H9 (cell line): Measurements from ENCODE around the gene VWC2. TPM values are rescaled to one million over a fixed set of nuclear protein-coding genes. Genes with fewer than 3 reads are reported as not detected.

ENCODE experiments used
- DNase-seq: peaks from one replicate; pipeline ENCODE4 v3.0.0-alpha.2; 2017
- H2AFZ ChIP-seq: one replicate; pipeline ENCODE4 v1.6.1; 2013; ENCODE audit warnings: mild to moderate bottlenecking, low read length, control low read depth, moderate library complexity
- H2AK5ac ChIP-seq: 2 replicates; pipeline ENCODE4 v1.6.1; 2013; ENCODE audit warnings: low read length, control low read depth, mixed read lengths; ENCODE audit not compliant: insufficient read length
- H2BK120ac ChIP-seq: one replicate; pipeline ENCODE4 v1.6.1; 2013; ENCODE audit warnings: low read depth, mild to moderate bottlenecking, low read length, control low read depth, inconsistent platforms; ENCODE audit not compliant: poor library complexity, severe bottlenecking
- H2BK12ac ChIP-seq: 2 replicates; pipeline ENCODE4 v1.6.1; 2013; ENCODE audit warnings: low read length, control low read depth, mixed read lengths, low read depth; ENCODE audit not compliant: insufficient read length
- H2BK15ac ChIP-seq: 2 replicates; pipeline ENCODE4 v1.6.1; 2013; ENCODE audit warnings: low read depth, low read length, control low read depth
- H2BK20ac ChIP-seq: one replicate; pipeline ENCODE4 v1.6.1; 2013; ENCODE audit warnings: low read depth, mild to moderate bottlenecking, low read length, control low read depth, inconsistent platforms; ENCODE audit not compliant: poor library complexity, severe bottlenecking
- H2BK5ac ChIP-seq: 2 replicates; pipeline ENCODE4 v1.6.1; 2013; ENCODE audit warnings: low read length, control low read depth, mixed read lengths; ENCODE audit not compliant: insufficient read length
- H3K14ac ChIP-seq: 2 replicates; pipeline ENCODE4 v1.6.1; 2013; ENCODE audit warnings: low read length, control low read depth; ENCODE audit not compliant: insufficient read depth
- H3K18ac ChIP-seq: 2 replicates; pipeline ENCODE4 v1.6.1; 2013; ENCODE audit warnings: low read depth, mild to moderate bottlenecking, mixed read lengths, low read length, control low read depth; ENCODE audit not compliant: insufficient read length
- H3K23ac ChIP-seq: 2 replicates; pipeline ENCODE4 v1.6.1; 2013; ENCODE audit warnings: low read length, control low read depth, mixed read lengths, low read depth; ENCODE audit not compliant: insufficient read length
- H3K23me2 ChIP-seq: 2 replicates; pipeline ENCODE4 v1.6.1; 2013; ENCODE audit warnings: low read depth, mild to moderate bottlenecking, mixed read lengths, low read length, control low read depth; ENCODE audit not compliant: insufficient read length, poor library complexity, severe bottlenecking
- H3K27ac ChIP-seq: 2 replicates; pipeline ENCODE4 v1.5.1; 2013; ENCODE audit warnings: low read length, control low read depth, mixed read lengths, low read depth; ENCODE audit not compliant: insufficient read length
- H3K27me3 ChIP-seq: 2 replicates; pipeline ENCODE4 v1.6.1; 2013; ENCODE audit warnings: low read length, control low read depth, inconsistent platforms; ENCODE audit not compliant: insufficient read depth
- H3K4ac ChIP-seq: 2 replicates; pipeline ENCODE4 v1.6.1; 2013; ENCODE audit warnings: low read depth, mild to moderate bottlenecking, control low read depth, inconsistent platforms, low read length, moderate library complexity
- H3K4me1 ChIP-seq: 2 replicates; pipeline ENCODE4 v1.6.1; 2013; ENCODE audit warnings: low read length, control low read depth, inconsistent platforms; ENCODE audit not compliant: insufficient read depth
- H3K4me2 ChIP-seq: 2 replicates; pipeline ENCODE4 v1.6.1; 2013; ENCODE audit warnings: low read length, control low read depth, mixed read lengths; ENCODE audit not compliant: insufficient read length, insufficient read depth
- H3K56ac ChIP-seq: 2 replicates; pipeline ENCODE4 v1.6.1; 2013; ENCODE audit warnings: low read depth, mild to moderate bottlenecking, mixed read lengths, low read length, control low read depth; ENCODE audit not compliant: insufficient read length
- H3K79me1 ChIP-seq: 2 replicates; pipeline ENCODE4 v1.6.1; 2013; ENCODE audit warnings: low read depth, mild to moderate bottlenecking, moderate library complexity, low read length, control low read depth, inconsistent platforms; ENCODE audit not compliant: insufficient read depth, poor library complexity, severe bottlenecking
- H3K79me2 ChIP-seq: 2 replicates; pipeline ENCODE4 v1.6.1; 2013; ENCODE audit warnings: low read length, control low read depth, inconsistent platforms; ENCODE audit not compliant: insufficient read depth
- H3K9ac ChIP-seq: 2 replicates; pipeline ENCODE4 v1.6.1; 2013; ENCODE audit warnings: low read length, control low read depth, mixed read lengths; ENCODE audit not compliant: insufficient read length; ENCODE audit errors: extremely low read depth
- H3K9me3 ChIP-seq: one replicate; pipeline ENCODE4 v1.6.1; 2013; ENCODE audit warnings: low read depth, low read length, inconsistent platforms; ENCODE audit not compliant: control insufficient read depth
- H3T11ph ChIP-seq: one replicate; pipeline ENCODE4 v1.6.1; 2013; ENCODE audit warnings: mild to moderate bottlenecking, low read length, control low read depth, inconsistent platforms
- H4K20me1 ChIP-seq: one replicate; pipeline ENCODE4 v1.6.1; 2013; ENCODE audit not compliant: control insufficient read depth, insufficient read length, insufficient read depth
- H4K5ac ChIP-seq: 2 replicates; pipeline ENCODE4 v1.6.1; 2013; ENCODE audit warnings: low read depth, mild to moderate bottlenecking, mixed read lengths, low read length, control low read depth; ENCODE audit not compliant: insufficient read length
- H4K8ac ChIP-seq: replicated peaks from 2 replicates; pipeline ENCODE4 v1.6.1; 2013; ENCODE audit warnings: low read length, control low read depth, mixed read lengths, low read depth; ENCODE audit not compliant: insufficient read length
- H4K91ac ChIP-seq: 2 replicates; pipeline ENCODE4 v1.6.1; 2013; ENCODE audit warnings: low read depth, mild to moderate bottlenecking, moderate library complexity, mixed read lengths, low read length, control low read depth; ENCODE audit not compliant: insufficient read length
- H3K27ac Mint-ChIP-seq, 3 experiments: 2 replicates in 2 of 3; 3 replicates in 1 of 3; pipeline ENCODE4 v1.8.0; 2020 to 2021; ENCODE audit warnings: mixed read lengths in 3 of 3, mild to moderate bottlenecking in 1 of 3, moderate library complexity in 1 of 3
- H3K27me3 Mint-ChIP-seq: 2 replicates; pipeline ENCODE4 v1.8.0; 2021; ENCODE audit warnings: low read depth, mild to moderate bottlenecking, moderate library complexity, mixed read lengths
- H3K36me3 Mint-ChIP-seq, 3 experiments: 2 replicates in 2 of 3; 3 replicates in 1 of 3; pipeline ENCODE4 v1.8.0; 2020 to 2021; ENCODE audit warnings: low read depth in 3 of 3, mixed read lengths in 3 of 3; ENCODE audit not compliant: insufficient read depth in 1 of 3
- H3K4me1 Mint-ChIP-seq, 2 experiments: 2 replicates each; pipeline ENCODE4 v1.8.0; 2020; ENCODE audit warnings: mixed read lengths in 2 of 2
- H3K4me3 Mint-ChIP-seq, 2 experiments: 2 replicates in 1 of 2; 3 replicates in 1 of 2; pipeline ENCODE4 v1.8.0; 2020 to 2021; ENCODE audit warnings: mild to moderate bottlenecking in 2 of 2, mixed read lengths in 2 of 2, moderate library complexity in 1 of 2
- H3K9me3 Mint-ChIP-seq, 2 experiments: 2 replicates in 1 of 2; 3 replicates in 1 of 2; pipeline ENCODE4 v1.8.0; 2020; ENCODE audit warnings: mild to moderate bottlenecking in 2 of 2, mixed read lengths in 2 of 2, moderate library complexity in 1 of 2
- CTCF ChIP-seq: fragments of 200-600 bp; sonication (generic); conservative IDR thresholded peaks from 3 replicates; pipeline ENCODE4 v1.8.0; 2021; ENCODE audit warnings: antibody characterized with exemption, mild to moderate bottlenecking
- WGBS: extraction: QIAGEN DNeasy Blood & Tissue Kit; methylation state at CpG from one replicate; pipeline ENCODE4 v1.1.7; 2013; ENCODE audit warnings: missing lambda C conversion rate, low lambda C conversion rate, mixed read lengths; ENCODE audit not compliant: insufficient read length; ENCODE audit errors: extremely low coverage; 5-methylcytosine and 5-hydroxymethylcytosine counted together
- total RNA-seq: library from RNA; stranded (reverse); gene quantifications from 2 replicates; pipeline ENCODE4 v1.2.1, GENCODE V29; 2021

The VWC2 gene
- total RNA-seq, 1 experiment from 2014 or later = 0.02 TPM

GRCh38 chr7:49878089-49878488 lies 104.7 kb downstream of the VWC2 start:
- Mint-ChIP-seq H3K4me3 (no peak overlapping the region), H3K27ac (no peak overlapping the region), H3K27me3 (no peaks in the 10 kb centered on the region; the same call in 1 of the 2 replicates), H3K36me3 (peaks cover 0 to 2% (median 0%) of the 10 kb centered on the region in 3 experiments; a peak in 1 of 7 replicates), H3K4me1 (peaks cover 0 to 2% of the 10 kb centered on the region in 2 experiments; a peak in 1 of 4 replicates), H3K9me3 (peaks cover 0 to 1% of the 10 kb centered on the region in 2 experiments; a peak in 2 of 5 replicates)
- Histone ChIP-seq H3K23ac (no peak overlapping the region), H3K79me2 (no peaks in the 10 kb centered on the region), H2BK15ac (no peak overlapping the region), H2BK5ac (no peak overlapping the region), H3K23me2 (no peaks in the 10 kb centered on the region), H3K27me3 (no peaks in the 10 kb centered on the region), H3K18ac (no peak overlapping the region), H3T11ph (no peak overlapping the region), H3K4ac (no peak overlapping the region), H3K56ac (no peak overlapping the region), H3K9me3 (no peaks in the 10 kb centered on the region), H4K8ac (no peak overlapping the region), H3K4me2 (no peak overlapping the region), H3K27ac (no peak overlapping the region), H4K91ac (no peak overlapping the region), H2AK5ac (no peak overlapping the region), H4K5ac (no peak overlapping the region), H2AFZ (no peak overlapping the region), H2BK12ac (no peak overlapping the region), H3K14ac (no peak overlapping the region), H2BK20ac (no peak overlapping the region), H3K79me1 (no peaks in the 10 kb centered on the region), H3K4me1 (no peaks in the 10 kb centered on the region), H4K20me1 (no peaks in the 10 kb centered on the region), H3K9ac (no peak overlapping the region), H2BK120ac (no peak overlapping the region)
- no peak for DNase-seq
- no peak for TF ChIP-seq CTCF
- 100% methylated on average over 1 of the region's 2 CpGs for WGBS
